HG03521 (cell line): ENCODE measurements around the gene CAPN15.
A peak's percentile ranks its signal among the peaks of the same experiment; 100 is the strongest.

Experiments
- ATAC-seq: cut with Tn5 transposase; IDR thresholded peaks from one replicate; pipeline ENCODE4 v1.9.1; 2021; ENCODE audit warnings: mild to moderate bottlenecking, moderate library complexity; ENCODE audit not compliant: unreplicated experiment

CAPN15 gene

DNA sequence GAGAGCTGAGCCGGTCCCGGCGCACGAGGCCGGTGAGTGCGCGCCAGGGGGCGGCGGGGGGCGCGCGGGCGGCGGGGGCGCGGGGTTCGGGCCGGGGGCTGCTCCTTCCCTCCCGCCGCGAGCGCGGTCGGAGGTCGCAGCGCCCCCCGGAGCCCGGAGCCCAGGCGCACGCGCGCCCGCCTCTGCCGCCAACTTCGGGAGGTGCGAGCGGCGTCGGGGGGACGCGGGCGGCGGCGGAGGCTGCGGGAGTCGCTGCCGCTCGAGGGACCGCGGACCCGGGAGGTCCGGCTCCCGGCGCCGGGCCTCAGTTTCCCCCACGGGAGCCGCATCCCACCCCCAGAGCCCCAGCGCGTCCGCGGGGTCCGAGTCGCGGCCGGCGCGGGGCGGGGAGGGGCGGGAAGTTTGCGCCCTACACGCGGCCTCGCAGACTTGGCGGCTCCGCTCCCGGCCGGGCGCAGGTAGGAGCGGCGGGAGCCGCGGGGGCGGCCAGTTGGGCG is 32.7 kb downstream of the CAPN15 start, which contains the start of gene PRR35:
Gene PRR35 (plus strand): TSS at position 191 of the 497 bp plus-strand sequence. CDS start 2,901 bp downstream, outside the sequence.
- ATAC-seq, result no peak

DNA sequence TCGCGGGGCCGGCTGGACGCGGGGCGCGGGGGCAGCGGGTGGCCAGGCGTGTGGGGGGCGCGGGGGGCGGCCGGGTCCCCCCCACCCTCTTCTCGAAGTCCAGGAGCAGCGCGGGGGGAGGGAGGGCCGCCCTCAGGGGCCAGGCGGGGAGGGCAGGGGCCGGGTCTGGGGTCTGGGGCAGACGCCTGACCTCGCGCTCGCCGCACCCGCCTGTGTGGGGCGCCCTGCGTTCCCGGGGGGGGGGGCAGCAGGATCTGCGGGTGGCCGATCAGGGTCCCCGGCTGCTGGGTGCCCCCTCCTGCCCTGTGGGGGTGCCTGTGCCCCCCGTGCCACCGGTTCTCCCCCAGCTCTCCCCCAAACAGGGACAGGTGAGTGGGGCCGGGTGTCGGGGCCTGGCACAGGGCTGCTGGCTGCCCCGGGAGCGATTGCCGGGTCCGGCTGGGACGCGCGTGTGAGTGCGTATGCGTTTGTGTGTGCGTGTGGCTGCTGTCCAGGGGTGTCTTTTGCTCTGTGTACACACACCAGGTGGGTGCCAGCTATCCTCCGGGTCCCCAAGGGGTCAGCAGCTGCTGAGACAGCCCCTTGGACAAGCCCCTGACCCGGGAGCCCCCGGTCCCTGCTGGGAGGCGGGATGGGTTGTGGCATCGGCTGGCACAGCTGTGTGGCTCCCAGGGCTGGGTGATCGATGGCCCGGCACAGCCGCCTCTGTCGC is 33.3 kb downstream of the CAPN15 start:
- no peak for ATAC-seq

GRCh38 chr16:561413-561794 is 33.9 kb downstream of the CAPN15 start:
- ATAC-seq, result no peak

GRCh38 chr16:561957-562938 is 34.7 kb downstream of the CAPN15 start:
- no peak for ATAC-seq

DNA sequence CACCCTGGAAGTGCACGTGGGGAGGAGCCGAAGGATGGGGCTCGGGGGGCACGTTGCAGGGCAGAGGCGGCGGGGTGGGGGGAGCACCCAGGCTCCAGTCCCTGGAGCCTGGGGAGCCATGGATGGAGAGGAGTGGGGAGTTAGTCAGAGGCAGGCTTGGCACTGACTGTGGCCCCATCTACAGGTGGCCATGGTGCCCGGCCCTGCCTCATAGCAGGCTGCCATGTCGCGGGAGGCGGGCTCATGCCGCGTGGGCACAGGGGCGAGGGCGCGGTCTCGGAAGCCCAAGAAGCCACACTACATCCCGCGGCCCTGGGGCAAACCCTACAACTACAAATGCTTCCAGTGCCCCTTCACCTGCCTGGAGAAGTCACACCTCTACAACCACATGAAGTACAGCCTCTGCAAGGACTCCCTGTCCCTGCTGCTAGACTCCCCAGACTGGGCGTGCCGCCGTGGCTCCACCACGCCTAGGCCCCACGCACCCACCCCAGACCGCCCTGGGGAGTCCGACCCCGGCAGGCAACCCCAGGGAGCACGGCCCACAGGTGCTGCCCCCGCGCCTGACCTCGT is 35.6 kb downstream of the CAPN15 start:
- no peak for ATAC-seq

GRCh38 chr16:564690-565418 is 37.3 kb downstream of the CAPN15 start:
- ATAC-seq, result no peak

- no peak for ATAC-seq
Observed at GRCh38 chr16:565419-566330, 38.2 kb downstream of the CAPN15 start.

GRCh38 chr16:566475-567372 is 39.2 kb downstream of the CAPN15 start, which contains the start of gene NHLRC4:
NHLRC4 (plus strand) TSS chr16:567005; CDS start chr16:568048, 1,043 bp downstream.
- no peak for ATAC-seq

GRCh38 chr16:567373-568256 is 40.1 kb downstream of the CAPN15 start:
- no peak for ATAC-seq

DNA sequence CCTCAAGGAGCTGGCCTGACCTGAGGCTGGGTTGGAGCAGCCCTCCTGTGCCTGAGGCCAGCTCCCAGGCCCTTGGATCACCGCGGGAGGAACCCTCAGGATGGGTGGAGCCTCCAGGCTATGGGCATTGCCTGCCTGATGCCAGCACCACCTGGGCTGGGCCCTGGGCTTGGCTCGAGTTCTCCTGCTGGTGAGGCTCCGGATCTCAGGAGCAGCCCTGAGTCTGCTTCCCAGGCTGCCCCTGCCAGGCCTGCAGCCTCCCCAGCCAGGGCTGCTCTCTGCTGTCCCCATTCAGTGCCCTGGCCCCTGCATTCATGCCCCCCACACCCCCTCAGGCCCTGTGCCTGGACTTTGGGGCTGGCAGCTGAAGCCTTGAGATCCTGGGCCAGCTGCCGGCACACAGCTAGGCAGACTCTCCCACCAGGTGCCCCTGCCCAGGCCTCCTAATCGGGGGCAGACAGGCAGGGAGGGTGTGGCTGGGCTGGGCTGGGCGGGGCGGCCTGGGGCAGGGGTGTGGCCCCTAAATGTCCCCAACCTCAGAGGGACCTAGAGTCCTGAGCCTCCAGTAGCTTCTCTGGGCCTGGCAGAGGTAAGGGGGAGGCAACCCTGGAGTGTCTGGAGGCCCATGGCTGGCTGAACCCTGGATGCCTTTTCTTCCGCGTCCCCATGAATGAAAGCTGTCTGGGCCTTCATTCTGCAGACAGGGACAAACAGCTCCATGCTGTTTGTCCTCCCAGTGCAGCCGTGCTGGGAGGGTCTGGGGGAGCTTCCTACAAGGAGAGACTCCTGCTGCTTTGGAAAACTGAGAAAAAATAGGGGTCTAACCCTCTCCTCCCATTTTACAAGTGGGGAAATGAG is 41.1 kb downstream of the CAPN15 start:
- no peak for ATAC-seq

DNA sequence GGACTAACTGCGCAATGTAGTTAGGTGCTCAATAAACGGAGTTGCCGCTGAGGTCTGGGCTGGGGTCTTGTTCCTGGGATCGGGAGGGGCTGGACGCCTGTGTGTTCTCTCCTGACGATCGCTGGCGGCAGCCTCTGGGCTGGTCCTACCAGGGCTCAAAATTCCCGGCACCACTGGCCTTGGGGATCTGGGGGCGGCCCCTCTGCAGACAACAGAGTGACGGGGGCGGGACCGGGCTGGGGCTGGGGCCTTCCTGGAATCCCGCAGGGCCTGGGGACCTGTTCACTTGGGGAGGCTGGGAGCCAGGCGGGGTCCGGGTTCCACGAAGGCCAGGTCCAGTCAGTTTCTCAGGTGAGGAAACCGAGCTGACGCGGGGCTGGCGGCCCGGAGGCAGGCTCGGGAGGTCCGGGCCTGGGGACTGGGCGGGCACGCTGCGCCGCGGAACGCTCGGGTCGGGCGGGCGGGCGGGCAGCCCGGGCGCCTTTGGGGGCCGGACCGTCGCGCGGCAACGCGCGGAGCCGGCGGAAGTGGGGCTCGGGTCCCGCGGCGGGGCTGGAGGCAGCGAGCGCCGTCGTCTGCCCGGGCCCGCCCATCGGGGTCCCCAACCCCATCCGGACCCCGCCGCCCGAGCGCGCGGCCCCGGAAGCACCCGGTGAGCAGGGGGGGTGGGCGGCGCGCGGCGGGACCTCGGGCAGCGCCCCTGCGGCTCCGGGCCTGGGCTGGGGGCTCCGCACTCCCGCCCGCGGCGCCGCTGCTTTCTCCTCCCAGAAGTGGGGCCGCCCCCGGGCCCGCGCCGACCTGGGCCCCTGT is 42.1 kb downstream of the CAPN15 start, which contains the start of gene PIGQ:
Gene PIGQ (plus strand): TSS at position 524 of the 810 bp plus-strand sequence. CDS start 4,107 bp downstream, outside the sequence.
- ATAC-seq, result peak; percentile 54

DNA sequence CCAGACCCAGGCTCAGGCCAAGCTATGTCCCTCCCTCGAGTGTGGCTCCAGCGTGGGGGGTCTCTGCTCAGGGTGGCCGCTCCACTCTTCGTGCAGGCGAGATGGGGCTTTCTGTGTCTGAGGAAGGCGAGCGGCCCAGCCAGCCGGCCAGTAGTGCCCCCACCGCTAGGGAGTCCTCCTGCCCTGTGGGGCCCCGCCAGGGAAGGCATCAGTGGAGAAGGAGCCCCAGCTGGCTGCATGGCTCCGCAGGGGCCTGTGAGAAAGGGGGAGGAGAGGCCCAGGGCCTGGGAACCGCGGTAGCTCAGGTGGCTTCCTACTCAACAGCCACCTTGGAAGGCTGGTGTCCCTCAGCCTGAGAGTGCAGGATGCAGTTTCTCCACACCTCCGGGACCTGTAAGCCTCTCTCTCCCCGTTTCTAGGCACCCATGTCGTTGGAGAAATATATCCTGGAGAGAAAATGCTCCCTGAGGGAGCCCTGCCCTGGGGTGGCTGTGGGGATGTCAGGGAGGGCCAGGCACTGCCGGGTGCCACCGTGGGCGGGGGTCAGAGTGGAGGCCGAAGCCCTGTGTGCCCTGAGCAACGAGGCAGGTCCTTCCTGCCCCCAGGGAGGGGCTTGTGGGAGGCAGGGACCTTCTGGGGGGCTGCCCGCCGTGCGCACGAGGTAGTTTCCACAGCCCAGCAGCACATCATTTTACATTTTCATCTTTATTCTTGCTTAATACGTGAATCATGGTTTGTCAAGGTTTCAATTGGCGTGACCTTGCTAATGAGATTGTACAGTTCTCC is 45.5 kb downstream of the CAPN15 start:
- ATAC-seq, result no peak

DNA sequence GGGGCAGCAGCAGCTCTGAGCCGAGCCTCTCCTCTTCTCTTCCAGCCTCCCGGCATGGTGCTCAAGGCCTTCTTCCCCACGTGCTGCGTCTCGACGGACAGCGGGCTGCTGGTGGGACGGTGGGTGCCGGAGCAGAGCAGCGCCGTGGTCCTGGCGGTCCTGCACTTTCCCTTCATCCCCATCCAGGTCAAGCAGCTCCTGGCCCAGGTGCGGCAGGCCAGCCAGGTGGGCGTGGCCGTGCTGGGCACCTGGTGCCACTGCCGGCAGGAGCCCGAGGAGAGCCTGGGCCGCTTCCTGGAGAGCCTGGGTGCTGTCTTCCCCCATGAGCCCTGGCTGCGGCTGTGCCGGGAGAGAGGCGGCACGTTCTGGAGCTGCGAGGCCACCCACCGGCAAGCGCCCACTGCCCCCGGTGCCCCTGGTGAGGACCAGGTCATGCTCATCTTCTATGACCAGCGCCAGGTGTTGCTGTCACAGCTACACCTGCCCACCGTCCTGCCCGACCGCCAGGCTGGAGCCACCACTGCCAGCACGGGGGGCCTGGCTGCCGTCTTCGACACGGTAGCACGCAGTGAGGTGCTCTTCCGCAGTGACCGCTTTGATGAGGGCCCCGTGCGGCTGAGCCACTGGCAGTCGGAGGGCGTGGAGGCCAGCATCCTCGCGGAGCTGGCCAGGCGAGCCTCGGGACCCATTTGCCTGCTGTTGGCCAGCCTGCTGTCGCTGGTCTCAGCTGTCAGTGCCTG is 46.7 kb downstream of the CAPN15 start:
- no peak for ATAC-seq
